VCaP (cell line): Measurements from ENCODE around the gene FNDC1.

Experiments used
- H3K27ac ChIP-seq: fragments of 450-650 bp; 2 replicates; pipeline ENCODE4 v1.5.1; 2017
- TF ChIP-seq, protein P1 (sequence below): fragments of 450-650 bp; conservative IDR thresholded peaks from 2 replicates; pipeline ENCODE4 v1.5.1; 2017; ENCODE audit warnings: mild to moderate bottlenecking, moderate library complexity

The FNDC1 gene

DNA sequence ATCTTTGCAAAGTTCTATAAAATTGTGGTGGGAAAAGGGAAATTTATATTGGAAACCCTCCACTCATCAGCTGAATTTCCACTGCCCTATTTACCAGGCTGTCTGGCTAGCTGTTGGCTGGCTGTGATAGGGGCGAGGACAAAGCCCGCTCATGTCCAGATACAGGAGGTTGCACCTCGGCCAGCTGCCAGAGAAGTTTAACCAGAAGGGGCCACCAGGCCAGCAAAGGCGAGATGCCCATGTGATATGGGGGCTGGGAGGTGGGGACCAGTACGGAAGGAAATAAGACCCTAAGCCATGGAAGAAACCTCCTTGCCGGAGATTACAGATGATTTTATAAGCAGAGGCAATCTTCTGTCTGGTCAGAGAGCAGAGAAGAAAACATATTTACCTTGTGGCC is 143.8 kb downstream of the FNDC1 start:
- TF ChIP-seq, protein P1, sequence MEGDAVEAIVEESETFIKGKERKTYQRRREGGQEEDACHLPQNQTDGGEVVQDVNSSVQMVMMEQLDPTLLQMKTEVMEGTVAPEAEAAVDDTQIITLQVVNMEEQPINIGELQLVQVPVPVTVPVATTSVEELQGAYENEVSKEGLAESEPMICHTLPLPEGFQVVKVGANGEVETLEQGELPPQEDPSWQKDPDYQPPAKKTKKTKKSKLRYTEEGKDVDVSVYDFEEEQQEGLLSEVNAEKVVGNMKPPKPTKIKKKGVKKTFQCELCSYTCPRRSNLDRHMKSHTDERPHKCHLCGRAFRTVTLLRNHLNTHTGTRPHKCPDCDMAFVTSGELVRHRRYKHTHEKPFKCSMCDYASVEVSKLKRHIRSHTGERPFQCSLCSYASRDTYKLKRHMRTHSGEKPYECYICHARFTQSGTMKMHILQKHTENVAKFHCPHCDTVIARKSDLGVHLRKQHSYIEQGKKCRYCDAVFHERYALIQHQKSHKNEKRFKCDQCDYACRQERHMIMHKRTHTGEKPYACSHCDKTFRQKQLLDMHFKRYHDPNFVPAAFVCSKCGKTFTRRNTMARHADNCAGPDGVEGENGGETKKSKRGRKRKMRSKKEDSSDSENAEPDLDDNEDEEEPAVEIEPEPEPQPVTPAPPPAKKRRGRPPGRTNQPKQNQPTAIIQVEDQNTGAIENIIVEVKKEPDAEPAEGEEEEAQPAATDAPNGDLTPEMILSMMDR: no peak
- H3K27ac ChIP-seq: no peak overlapping the region

DNA sequence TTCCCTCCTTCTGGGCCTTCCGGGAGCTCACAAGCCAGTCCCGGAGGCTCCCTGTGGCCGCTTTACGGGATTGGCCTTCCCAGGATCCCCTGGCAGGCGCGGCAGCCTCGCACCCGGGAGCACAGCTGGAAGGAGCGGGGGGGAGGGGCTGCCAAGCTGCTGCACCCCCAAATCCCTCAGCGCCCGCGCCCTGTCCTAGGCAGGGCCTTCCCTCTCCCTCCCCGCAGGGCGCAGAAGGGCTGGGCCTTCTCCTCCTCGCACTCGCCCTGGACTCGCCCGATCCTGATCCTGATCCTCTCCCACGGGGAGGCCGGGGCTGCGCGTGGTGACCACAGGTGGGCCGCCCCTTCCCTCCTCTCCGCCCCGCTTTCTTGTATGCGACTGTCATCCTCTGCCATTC is 146.4 kb downstream of the FNDC1 start:
- no peak overlapping the region for H3K27ac ChIP-seq

DNA sequence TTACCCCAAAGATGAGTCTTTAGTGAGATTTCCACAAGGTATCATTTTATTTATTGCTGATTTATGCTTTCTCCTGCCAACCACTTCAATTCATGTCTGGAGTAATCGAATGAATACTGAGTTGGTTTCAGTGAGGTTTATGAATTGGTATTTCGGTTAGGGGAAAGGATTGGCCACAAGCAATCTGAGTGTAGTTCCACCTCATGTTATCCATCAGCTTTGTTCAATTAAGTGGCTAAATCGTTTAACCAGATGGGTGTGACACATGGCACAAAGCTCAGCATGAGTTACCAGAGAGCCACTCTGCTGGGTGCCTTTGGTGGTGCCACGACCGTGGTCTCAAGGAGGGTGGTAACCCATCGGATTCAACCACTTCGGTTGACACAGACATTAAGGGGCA is 148.2 kb downstream of the FNDC1 start:
- TF ChIP-seq, protein P1: no peak
- no peak overlapping the region for H3K27ac ChIP-seq

More for the DNA sequence above, 146.4 kb downstream of the FNDC1 start:
- TF ChIP-seq, protein P1: no peak

DNA sequence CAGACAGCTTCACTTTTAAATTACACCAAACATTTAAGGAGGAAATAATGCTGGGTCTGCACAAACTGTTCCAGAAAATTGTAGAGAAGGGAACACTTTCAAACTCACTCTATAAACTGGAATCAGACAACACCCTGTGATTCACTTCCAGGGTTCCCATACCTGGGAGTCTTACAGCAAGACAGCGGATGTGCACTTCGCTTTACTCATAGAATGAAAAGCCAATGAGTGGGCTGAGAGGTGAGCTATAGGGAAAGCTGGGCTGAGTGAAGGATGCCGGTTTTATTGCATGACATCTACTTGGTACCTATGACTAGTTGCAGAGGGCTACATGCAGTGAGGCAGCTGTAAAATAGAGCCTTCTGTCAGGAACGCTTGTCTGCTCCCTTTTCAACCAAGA is 152.1 kb downstream of the FNDC1 start:
- no peak overlapping the region for H3K27ac ChIP-seq
- TF ChIP-seq, protein P1: no peak
